HG02623 (cell line): Measurements from ENCODE around the gene PHB1.
A peak's percentile ranks its signal among the peaks of the same experiment; 100 is the strongest.
"Not testable (repeated sequence)": the region's sequence is repeated elsewhere in the genome, so short reads cannot be mapped to it uniquely, and the experiment has no call there.

Experiments used
- ATAC-seq: cut with Tn5 transposase; IDR thresholded peaks from one replicate; pipeline ENCODE4 v1.9.1; 2021; ENCODE audit warnings: moderate library complexity; ENCODE audit not compliant: unreplicated experiment

The PHB1 gene

DNA sequence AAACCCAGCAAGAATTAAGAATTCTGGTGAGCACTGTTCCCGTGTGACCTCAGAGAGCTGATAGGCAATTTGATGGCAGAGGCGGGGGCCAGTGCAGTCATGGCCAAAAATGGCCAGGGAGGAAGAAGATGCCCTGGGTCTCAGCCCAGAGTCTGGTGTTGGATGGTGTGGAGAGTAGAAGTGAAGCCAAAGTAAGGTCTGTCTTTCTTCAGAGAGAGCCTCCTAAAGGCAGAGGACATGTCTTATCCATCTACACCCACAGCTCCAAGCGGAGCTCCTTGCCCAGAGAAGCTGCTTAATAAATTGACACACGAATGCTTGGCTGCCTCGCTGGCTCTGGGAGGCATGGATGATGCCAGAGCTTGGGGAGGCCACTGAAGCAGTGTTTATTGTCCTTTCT lies 32.9 kb downstream of the PHB1 start:
- no peak for ATAC-seq

DNA sequence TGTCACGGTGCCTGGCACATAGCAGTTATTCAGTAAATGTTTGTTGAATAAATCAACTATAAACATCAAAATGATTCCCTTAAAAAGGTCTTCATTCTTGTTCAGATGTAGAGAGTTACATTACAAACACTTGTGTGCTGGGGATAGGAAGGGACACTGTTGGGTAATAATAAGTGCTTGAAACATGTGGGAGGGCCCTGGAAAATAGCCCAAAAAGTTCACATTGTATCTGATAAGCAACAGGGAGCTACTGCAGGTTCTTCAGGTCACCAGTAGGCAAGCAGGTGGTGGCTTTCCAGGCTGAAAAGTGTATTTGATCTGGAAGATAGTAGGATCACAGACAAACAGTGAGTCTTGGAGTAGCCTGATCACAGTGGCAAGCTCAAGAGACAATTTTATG lies 33.6 kb downstream of the PHB1 start:
- no peak for ATAC-seq

DNA sequence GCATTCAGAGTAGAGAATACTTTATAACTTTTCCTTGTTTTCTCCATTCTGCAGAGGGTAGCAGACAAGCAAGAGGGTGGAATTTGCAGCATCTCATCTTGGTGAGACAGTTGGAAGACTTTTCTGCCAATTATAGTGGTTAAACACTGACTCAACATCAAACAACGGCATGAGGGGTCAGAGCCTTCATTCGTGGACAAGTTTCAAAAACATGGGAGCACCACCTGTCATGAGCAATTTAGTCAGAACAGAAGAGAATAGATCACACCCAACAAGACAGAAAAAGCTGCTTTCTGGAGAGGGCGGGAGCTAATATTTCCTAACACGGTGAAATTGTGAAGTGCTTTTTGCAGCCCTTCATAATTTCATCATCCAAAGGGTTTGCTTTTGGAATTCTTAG lies 34.8 kb downstream of the PHB1 start:
- no peak for ATAC-seq

DNA sequence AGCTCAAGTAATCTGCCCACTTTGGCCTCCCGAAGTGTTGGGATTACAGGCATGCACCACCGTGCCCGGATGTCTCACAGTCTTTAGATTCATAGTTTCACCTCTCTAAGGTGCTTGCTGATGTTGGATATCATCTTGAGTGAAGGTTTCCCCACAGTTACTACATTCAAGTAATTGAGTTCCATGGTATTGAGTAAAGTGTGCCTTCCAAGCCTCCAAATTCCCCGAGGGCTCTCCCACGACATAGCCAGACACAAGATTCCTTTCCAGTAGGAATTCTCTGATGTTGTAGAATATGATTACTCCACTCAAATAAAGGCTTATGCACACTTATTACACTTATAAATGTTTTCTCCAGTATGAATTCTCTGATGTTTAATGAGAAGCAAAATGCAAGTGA lies 36.4 kb downstream of the PHB1 start:
- ATAC-seq, result no peak

DNA sequence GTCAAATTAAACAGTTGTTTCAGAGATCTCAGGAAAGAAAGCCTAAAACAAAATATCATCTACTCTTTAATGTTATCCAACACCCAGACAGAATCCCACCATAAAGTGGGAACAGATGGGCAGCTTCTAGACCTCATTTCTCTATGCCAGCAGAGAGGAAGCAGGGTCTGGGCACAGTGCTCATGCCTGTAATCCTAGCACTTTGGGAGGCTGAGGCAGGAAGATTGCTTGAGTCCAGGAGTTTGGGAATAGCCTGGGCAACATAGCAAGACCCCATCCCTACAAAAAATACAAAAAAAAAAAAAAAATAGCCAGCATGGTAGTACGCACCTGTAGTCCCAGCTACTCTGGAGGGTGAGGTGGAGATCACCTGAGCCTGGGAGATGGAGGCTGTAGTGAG lies 39.1 kb downstream of the PHB1 start:
- ATAC-seq, result no peak

DNA sequence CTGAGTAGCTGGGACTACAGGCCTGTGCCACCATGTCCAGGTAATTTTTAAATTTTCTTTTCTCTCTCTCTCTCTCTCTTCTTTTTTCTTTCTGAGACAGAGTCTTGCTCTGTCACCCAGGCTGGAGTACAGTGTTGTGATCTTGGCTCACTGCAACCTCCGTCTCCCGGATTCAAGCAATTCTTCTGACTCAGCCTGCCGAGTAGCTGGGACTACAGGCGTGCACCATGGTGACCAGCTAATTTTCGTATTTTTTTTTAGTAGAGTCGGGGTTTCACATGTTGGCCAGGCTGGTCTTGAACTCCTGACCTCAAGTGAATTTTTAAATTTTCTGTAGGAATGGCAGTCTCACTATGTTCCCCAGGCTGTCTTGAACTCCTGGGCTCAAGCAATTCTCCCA lies 41.6 kb downstream of the PHB1 start:
- ATAC-seq, result no peak

DNA sequence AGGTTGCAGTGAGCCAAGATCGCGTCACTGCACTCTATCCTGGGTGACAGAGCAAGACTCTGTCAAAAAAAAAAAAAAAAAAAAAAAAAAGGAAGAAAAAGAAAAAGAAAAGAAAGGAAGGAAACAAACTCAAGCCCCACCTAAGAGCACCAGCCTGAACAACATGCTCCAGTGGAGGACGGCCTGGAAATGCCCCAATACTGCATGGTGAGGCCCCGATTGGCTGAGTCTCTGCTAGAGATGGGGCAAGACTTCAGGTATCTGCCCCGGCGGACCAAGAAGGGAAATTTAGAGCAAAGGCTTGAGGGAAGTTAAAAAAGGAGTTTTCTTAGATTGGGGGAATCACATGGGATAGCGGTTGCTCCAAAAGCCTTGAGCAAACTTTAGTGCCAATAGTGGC lies 42.3 kb downstream of the PHB1 start:
- ATAC-seq, result no peak

DNA sequence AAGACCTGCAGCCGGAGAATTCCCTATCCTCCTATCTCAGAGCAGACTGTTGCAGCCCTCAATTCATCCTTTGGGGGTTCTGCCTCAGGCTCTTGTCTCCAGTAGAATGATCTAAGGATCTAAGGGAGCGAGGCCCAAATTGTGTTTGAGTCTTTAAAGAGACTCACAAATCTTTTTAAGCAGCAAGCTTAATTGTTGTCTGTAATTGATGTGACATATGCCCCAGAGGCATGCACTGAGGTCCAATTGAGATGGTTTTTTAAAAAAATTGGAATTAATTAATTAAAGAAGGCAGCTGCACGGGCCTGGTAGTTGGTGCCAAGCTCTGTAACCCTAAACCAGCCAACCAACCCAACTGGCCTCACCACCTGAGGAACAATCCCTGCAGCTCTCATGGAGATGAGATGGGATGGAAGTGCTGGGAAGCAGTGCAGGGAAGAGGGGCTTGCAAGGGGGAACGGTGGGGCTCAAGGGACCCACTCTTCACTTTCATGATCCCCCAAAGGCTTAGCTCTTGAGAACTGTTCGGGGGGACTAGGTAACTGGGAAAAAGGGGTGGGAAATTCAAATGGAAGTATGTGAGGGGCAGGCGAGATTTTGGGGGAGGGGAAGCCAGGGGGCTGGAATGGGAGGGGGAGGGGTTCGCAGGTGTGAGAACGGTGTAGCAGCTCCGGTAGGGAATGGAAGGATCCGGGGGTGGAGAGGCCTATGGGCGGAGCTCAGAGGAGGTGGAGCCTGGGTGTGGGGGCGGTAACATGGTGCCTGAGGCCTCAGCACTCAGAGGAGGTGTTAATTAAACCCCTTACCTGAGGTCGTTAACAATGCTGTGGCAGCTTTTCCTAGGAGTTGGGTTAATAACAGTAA lies 43.5 kb downstream of the PHB1 start:
- no peak for ATAC-seq

DNA sequence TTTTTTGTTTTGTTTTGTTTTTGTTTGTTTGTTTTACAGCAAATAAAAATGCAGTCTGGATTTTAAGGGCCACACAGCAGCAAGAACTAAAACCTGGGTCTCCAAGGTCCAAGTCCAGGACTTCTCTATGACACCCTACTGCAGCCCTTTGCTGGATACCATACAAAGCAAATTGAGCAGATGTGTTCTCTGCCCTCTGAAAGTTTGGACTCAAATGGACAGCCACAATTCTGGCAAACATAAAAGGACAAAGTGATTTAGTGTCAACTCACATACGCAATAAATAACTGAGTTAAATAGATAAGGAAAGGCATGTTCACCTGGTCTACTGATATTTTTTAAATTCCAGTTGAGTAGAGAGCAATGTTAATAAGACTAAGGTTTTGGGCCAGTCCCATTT lies 44.9 kb downstream of the PHB1 start:
- no peak for ATAC-seq

DNA sequence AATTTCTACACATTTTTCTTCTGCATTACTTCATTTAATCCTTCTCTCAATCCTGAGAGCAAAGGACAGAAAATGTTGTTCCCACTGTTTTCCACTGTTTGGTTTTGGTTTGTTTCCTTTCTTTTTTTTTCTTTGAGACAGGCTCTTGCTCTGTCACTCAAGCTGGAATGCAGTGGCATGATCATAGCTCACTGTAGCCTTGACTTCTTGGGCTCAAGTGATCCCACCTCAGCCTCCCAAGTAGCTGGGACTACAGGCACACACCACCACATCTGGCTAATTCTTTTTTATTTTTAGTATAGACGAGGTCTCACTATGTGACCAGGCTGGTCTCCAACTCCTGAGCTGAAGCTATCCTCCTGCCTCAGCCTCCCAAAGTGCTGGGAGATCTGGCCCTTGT lies 45.6 kb downstream of the PHB1 start:
- no peak for ATAC-seq

DNA sequence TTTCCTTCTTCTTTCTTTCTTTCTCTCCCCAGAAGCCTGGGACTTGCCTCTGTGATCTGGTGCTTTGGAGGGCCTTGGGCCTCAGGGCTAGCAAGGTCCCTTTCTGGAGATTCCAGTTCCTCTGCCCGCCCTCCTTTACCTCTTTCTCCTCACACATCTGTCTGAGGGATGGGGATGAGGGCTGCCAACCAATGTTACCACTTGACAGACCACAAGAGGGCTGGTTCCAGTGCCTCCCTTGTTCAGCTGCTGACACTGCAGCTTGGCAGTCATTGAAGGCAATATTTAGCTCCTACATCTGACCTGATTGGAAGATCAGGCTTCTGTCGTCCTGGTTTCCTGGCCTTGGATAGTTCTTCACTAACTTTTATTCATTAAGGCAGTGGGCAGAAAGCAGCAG lies 49.0 kb downstream of the PHB1 start:
- no peak for ATAC-seq

DNA sequence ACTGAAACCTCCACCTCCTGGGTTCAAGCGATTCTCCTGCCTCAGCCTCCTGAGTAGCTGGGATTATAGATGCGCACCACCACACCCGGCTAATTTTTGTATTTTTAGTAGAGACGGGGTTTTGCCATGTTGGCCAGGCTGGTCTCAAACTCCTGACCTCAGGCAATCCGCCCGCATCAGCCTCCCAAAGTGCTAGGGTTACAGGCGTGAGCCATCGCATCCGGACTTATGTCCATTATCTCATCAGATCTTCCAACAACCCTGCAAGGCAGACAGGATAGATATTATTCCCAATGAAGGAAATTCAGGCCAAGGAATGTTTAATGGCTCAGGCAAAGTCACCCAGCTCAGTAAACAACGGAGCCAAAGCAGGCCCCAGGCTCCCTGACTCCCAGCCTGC lies 49.6 kb downstream of the PHB1 start:
- not testable (repeated sequence) for ATAC-seq

DNA sequence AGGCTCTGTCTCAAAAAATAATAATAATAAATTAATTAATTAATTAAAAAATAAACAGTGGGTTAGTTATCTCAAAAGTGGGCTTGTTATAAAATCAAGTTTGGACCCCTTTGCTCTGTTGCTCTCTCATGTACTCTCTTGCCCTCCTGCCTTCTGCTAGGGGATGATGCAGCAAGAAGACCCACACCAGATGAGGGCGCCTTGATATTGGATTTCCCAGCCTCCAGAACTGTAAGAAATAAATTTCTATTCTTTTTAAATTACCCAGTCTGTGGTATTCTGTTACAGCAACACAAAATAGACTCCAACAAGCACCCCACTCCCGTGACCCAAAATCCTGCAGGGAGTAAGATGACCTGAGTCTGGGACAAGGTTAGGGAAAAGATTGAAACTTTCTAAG lies 50.6 kb downstream of the PHB1 start:
- ATAC-seq, result no peak

DNA sequence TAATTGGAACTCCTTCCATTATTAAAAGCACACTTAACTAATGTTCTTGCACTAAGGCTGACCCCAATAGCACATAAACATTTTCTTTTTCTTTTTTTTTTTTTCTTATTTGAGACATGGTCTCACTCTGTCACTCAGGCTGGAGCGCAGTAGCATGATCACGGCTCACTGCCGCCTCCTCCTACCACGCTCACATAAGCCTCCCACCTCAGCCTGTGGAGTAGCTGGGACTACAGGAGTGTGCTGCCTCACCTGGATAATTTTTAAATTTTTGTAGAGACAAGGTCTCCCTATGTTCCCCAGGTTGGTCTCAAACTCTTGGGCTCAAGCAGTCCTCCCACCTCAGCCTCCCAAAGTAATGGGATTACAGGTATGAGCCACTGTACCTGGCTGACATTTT lies 51.4 kb downstream of the PHB1 start:
- no peak for ATAC-seq

DNA sequence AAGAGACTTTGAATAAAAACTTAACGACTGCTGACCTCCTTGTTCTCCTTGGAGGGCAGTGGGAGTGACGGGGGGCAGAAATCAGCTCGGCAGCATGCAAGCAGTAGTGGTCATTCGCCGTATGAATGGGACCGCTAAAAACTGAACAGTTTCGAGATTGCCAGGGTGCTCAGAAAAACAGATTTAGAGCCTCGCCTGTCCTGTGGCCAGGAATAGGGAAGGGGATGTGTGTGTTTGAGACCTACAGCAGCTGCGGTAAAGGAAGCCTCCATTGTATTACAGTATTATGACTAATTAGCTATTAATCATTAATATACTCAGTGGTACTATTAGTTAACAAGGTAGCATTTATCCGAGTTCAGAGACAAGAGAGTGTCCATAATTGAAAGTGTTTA lies 52.0 kb downstream of the PHB1 start:
- no peak for ATAC-seq

DNA sequence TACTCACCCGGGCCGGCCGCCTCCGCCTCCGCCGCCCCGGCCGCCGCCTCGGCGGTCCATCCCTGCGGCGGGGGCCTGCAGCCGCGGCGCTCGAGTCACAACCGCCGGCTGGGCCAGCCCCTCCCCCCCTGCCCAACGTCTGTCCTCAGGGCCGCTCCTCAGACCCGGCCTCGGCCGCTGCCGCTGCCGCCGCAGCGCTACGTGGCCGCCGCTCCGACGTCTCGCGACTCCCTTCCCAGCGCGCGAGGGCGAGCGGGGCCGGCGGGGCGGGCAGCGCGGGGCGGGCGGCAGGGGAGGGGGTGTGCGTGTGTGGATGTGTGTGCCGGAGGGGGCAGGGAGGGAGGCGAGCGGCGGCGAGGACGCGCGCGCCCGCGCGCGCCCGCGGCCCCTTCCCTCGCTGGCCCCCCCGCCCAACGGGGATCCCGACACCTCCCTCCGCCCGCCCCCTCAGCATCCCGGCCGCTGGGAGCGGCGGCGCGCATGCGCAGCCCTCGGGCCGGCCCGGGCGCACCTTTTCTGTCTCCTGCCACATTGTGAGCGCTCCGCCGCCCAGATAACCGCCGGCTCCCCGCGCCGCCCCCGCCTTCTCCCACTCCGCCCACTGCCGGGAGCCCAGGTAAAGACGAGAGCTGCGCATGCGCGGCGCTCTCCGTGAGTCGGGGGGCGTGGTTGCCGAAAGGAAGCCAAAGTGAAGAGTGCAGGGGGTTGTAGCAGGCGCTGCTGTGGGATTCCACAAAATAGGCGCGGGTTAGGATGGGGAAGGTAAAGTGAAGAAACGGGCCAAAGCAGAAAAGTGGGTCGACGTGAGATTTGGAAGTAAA lies 52.6 kb downstream of the PHB1 start, which contains the start of gene ZNF652:
Gene ZNF652 (minus strand): TSS at position 349 of the 821 bp plus-strand sequence. CDS start 44,525 bp downstream, outside the sequence.
- ATAC-seq, result peak; percentile 65

DNA sequence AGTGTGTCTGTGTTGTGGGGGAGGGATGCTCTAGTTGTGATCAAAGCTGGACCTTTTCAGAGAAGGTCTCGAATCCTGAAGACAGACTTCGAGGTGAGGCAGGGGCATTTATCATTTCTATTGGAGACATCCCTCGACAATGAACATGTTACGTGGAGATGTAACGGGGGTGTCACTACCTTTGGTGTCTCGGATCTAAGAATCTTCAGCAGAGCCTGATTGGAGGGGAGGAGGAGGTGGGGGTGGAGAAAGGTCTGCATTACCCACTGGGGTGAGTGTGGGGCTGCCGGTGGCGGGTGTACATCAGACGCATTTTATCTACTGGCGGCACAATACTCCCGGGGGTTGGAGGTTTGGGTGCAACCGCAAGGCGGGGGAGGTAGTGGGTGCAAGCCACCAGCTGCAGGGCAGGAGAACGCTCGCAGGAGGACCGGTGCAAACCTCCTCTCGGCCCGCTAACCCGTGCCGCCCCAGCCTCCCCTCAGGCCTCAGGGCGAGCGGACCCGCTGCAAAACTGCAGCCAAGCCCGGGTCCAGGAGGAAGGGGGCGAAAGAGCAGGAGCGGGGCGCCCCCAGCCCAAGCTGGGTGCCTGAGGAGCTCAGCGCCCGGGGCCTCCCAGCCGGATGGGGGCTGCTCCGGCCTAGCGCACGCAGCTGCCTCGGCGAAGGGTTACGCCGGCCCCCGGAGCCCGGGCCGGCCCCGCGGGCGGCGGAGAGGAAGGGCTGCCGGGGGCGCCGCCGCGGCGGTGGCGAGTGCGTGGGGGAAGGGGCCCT lies 53.4 kb downstream of the PHB1 start:
- peak; percentile 25 for ATAC-seq

DNA sequence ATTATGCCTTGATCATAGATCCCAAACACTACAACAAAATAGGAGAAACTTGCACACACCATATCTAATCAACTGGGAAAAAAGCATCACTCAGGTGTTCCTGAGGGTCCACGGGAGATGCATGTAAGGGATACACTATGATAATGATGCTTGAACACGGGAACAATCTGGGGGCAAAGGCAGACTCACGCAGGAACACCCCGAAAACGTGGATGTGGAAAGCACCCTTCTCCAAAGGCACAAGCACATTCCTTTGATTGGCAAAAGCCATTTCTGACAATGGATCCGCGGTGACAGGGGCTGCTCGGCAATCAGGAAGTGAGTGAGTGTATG lies 53.9 kb downstream of the PHB1 start:
- no peak for ATAC-seq

DNA sequence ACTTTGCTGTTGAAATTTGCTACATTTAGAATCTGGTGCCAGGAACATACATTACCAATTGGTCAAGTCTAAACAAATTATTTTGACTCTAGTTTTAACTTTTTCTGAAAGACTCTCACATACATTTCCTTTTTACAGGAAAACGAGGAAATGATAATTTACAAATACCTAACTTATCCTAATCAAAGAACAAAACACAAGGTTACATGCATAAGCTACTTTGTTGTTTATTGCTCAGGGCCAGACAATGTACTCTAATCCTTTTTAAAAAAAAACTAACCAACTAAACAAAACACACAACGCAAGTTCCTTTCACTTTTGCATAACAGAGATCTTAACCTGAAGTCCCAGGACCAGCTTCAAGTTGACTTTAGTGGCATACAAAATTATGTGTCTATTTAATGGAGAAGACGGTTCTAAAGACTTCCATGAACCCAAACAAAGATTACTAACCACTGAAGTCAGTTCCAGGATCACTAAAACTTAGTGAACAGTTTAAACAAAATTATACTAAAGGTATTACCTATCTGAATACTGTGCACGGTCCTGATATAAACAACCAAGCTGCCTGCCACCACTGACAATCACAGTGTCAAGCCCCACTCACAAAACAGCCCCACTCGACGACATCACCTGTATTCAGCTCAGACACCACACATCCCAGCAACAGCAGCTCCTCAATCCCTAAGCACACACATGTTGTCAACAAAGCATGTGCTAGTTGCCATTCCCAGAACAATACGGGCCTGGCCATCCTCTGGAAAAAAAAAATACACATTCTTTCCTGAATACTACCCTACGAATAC lies 54.5 kb downstream of the PHB1 start:
- no peak for ATAC-seq

DNA sequence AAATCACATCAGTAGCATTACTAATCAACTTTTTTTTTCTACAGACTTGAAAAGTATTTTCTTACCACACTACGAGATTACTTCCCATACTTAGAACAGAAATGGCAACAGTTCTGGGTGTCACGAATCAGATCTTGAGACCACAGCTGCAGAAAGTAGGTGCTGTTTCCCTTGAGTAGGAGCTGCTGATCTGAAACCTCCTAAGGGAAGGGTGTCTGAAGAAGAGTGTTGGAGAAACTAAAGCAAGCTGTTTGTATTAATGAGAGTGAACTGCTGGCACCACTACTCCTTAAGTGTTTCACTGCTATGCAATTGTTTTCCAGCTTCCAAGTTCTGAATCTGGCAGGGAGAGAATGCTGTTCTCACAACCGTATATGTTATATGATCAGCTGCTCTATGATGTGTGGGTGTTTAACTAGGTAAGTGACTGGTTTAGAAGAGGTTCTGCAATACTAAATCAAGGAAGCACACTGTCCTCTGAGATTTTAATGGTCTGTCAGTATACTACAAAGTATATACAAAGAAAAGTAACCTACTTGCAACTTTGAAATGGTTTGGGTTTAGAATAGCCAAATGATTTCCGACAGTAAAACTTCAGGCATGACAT lies 55.9 kb downstream of the PHB1 start:
- no peak for ATAC-seq
